NCI-H2107 treated with DMSO at 0.1 percent for 48 hours (cell line): Measurements from ENCODE around the gene RASSF7.

Experiments
- DNase-seq: peaks from one replicate; lab custom pipeline; 2025; ENCODE audit not compliant: unreplicated experiment; lab: John Stamatoyannopoulos, UW

The RASSF7 gene

GRCh38 chr11:607971-608659 is 47.3 kb downstream of the RASSF7 start:
- DNase-seq: no peak

DNA sequence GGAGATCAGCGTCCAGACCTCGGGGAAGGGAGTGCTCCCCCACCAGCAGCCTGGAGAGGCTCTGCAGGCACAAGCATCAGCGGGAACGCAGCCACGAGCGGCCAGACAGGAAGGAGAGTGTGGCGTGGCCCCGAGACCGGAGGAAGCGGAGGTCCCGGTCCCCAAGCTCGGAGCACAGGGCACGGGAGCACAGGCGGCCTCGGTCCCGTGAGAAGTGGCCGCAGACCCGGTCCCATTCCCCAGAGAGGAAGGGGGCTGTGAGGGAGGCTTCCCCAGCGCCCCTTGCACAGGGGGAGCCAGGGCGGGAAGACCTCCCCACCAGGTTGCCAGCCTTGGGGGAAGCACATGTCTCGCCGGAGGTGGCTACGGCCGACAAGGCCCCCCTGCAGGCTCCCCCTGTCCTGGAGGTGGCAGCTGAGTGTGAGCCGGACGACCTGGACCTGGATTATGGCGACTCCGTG is 48.1 kb downstream of the RASSF7 start:
- no peak for DNase-seq

DNA sequence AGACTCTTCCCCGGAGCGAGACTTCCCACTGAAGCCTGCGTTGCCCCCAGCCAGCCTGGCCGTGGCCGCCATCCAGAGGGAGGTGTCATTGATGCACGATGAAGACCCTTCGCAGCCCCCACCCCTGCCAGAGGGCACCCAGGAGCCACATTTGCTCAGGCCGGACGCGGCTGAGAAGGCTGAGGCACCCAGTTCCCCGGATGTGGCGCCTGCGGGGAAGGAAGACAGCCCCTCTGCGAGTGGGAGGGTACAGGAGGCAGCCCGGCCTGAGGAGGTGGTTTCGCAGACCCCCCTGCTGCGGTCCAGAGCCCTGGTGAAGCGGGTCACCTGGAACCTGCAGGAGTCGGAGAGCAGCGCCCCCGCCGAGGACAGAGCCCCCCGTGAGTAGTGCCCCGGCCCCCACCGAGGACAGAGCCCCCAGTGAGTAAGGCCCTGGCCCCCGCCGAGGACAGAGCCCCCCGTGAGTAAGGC is 48.6 kb downstream of the RASSF7 start:
- DNase-seq: no peak

DNA sequence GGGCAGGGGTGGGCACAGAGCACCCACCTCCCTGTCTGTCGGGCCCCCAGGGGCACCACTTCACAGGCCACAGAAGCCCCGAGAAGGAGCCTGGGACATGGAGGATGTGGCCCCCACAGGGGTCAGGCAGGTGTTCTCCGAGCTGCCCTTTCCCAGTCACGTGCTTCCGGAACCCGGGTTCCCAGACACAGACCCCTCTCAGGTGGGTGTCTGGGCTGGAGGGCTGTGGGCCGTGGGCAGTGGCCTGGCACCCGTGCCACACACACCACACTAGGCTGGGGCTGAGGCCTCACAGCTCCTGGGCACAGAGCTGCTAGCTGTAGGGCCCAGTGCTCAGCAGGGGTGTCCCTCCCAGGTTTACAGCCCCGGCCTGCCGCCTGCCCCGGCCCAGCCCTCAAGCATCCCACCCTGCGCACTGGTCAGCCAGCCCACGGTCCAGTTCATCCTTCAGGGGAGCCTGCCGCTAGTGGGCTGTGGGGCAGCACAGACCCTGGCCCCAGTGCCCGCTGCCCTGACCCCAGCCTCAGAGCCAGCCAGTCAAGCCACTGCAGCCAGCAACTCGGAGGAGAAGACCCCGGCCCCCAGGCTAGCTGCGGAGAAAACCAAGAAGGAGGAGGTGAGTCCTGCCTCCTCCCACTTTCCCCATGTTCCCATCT is 49.5 kb downstream of the RASSF7 start:
- no peak for DNase-seq

- DNase-seq: no peak
These were observed 50.5 kb downstream of the RASSF7 start for GRCh38 chr11:611001-611996.

DNA sequence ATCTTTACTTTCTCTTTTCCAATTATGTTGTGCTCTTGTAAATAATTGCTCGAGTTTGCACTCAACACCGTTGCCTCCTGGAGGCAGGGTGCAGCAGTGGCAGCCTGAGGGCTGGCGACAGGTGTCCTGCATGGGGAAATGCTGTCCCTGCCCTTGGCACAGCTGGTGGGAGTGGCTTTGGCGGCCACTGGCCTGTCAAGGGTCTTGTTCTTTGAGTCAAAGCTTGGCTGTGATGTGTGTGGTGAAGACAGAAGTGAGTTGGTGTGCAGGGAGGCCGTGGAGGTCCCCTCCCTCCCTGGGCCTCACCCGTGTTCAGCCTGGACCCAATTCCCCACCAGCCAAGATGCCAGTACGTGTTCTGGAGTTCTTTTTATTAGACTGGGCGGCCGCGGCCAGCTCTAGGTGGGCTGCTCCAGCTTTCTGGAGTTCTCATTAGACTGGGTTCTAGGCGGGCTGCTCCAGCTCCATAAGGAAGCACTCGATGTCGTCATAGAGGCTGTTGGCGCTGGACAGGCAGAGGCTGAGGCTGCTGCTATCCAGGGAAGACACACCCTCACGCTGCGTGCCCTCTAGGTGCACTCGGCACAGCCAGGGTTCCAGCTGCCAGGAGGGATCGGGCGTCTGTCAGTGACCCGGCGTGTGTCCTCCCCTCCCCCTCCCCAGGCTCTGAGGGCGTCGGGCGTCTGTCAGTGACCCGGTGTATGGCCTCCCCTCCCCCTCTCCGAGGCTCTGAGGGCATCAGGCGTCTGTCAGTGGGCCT is 51.6 kb downstream of the RASSF7 start:
- peak; percentile 27 for DNase-seq

- DNase-seq: no peak
These were observed 52.2 kb downstream of the RASSF7 start for GRCh38 chr11:612961-613300.

DNA sequence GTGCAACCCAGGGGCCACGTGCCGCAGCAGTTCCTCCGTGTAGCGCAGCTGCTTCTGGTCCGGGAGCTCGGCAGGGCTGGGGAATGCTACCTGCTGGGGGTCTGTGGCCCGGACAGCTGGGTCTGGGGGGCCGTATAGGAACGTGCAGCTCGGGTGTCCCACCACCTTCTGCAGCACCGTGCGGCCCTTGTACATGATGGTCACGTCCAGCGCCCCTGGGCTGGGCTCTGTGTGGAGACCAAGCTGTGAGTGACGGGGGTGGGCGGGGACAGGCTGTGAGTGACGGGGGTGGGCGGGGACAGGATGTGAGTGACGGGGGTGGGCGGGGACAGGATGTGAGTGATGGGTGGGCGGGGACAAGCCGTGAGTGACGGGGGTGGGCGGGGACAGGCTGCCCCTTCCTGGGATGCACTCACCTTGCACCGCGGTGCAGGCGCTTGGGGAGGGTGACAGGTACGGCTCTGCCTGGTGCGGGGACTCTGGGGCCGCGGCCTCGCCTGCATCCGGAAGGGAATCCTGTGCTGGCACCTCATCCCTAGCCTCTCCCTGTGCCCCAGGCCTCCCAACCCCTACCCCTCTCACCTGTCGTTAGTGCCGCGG is 52.7 kb downstream of the RASSF7 start:
- no peak for DNase-seq
